Neural cell (in vitro differentiated cells): ENCODE data around the gene WNT7B. TPM values are rescaled to one million over a fixed set of nuclear protein-coding genes. Genes with fewer than 3 reads are reported as not detected.

Experiments
- H2AFZ ChIP-seq: fragments of 200-600, 300-800 bp; sonication (generic), shearing (Covaris generic); 2 replicates; pipeline ENCODE4 v1.6.0; 2014; ENCODE audit warnings: low read depth, mild to moderate bottlenecking, antibody characterized with exemption, low read length, moderate library complexity
- H3F3A ChIP-seq: fragments of 200-600 bp; shearing (Covaris generic); 2 replicates; pipeline ENCODE4 v1.6.1; 2016; ENCODE audit warnings: mild to moderate bottlenecking, moderate library complexity, mixed read lengths, antibody characterized with exemption, low read length; ENCODE audit not compliant: insufficient read depth, poor library complexity, severe bottlenecking
- H3K27ac ChIP-seq: fragments of 200-600, 300-800 bp; sonication (generic), shearing (Covaris generic); 2 replicates; pipeline ENCODE4 v1.5.1; 2014; ENCODE audit warnings: mild to moderate bottlenecking, low read length, moderate library complexity
- H3K27me3 ChIP-seq: fragments of 300-800, 200-600 bp; sonication (generic), shearing (Covaris generic); 2 replicates; pipeline ENCODE4 v1.6.0; 2014; ENCODE audit warnings: mild to moderate bottlenecking, low read depth, low read length, moderate library complexity; ENCODE audit not compliant: insufficient read depth
- H3K36me3 ChIP-seq: fragments of 300-800, 200-600 bp; sonication (generic), shearing (Covaris generic); 2 replicates; pipeline ENCODE4 v1.5.1; 2014; ENCODE audit warnings: mild to moderate bottlenecking, antibody characterized with exemption, low read length, moderate library complexity; ENCODE audit not compliant: insufficient read depth
- H3K4me2 ChIP-seq: fragments of 300-800, 200-600 bp; sonication (generic), shearing (Covaris generic); 2 replicates; pipeline ENCODE4 v1.6.0; 2014; ENCODE audit warnings: mild to moderate bottlenecking, low read length
- H3K4me3 ChIP-seq: fragments of 300-800, 200-600 bp; sonication (generic), shearing (Covaris generic); 2 replicates; pipeline ENCODE4 v1.5.1; 2014; ENCODE audit warnings: mild to moderate bottlenecking, low read length, moderate library complexity
- H3K79me2 ChIP-seq: fragments of 200-600 bp; shearing (Covaris generic); replicated peaks from 2 replicates; pipeline ENCODE4 v1.6.0; 2014; ENCODE audit warnings: mild to moderate bottlenecking, low read length, moderate library complexity; ENCODE audit not compliant: insufficient read depth
- H3K9ac ChIP-seq: fragments of 300-800, 200-600 bp; sonication (generic), shearing (Covaris generic); 2 replicates; pipeline ENCODE4 v1.6.1; 2016; ENCODE audit warnings: mild to moderate bottlenecking, low read length, mixed read lengths
- H3K9me2 ChIP-seq: fragments of 200-600 bp; shearing (Covaris generic); 2 replicates; pipeline ENCODE4 v1.6.1; 2016; ENCODE audit warnings: mild to moderate bottlenecking, low read length, mixed read lengths; ENCODE audit not compliant: insufficient read depth
- H3K9me3 ChIP-seq: fragments of 200-600, 300-800 bp; sonication (generic), shearing (Covaris generic); 2 replicates; pipeline ENCODE4 v1.6.1; 2016; ENCODE audit warnings: mild to moderate bottlenecking, mixed run types, low read length, moderate library complexity, mixed read lengths
- H4K20me1 ChIP-seq: fragments of 200-600 bp; shearing (Covaris generic); 2 replicates; pipeline ENCODE4 v1.6.1; 2016; ENCODE audit warnings: mild to moderate bottlenecking, mixed run types; ENCODE audit not compliant: insufficient read depth
- EP300 ChIP-seq: fragments of 450-650 bp; conservative IDR thresholded peaks from 2 replicates; pipeline ENCODE4 v1.6.1; 2014; ENCODE audit warnings: antibody characterized with exemption, mild to moderate bottlenecking, moderate library complexity; ENCODE audit not compliant: poor library complexity, severe bottlenecking
- EZH2 ChIP-seq: fragments of 200-600, 300-800 bp; shearing (Covaris generic), sonication (generic); IDR thresholded peaks from 2 replicates; pipeline ENCODE4 v1.6.1; 2014; ENCODE audit warnings: antibody characterized with exemption, low read length, borderline replicate concordance, mild to moderate bottlenecking; ENCODE audit not compliant: insufficient read depth, poor library complexity, severe bottlenecking
- MXI1 ChIP-seq: fragments of 450-650 bp; conservative IDR thresholded peaks from 2 replicates; pipeline ENCODE4 v1.6.1; 2014; ENCODE audit warnings: antibody characterized with exemption, mild to moderate bottlenecking; ENCODE audit not compliant: poor library complexity, severe bottlenecking
- POLR2AphosphoS5 ChIP-seq: IDR thresholded peaks from 2 replicates; pipeline ENCODE4 v1.6.1; 2012
- RAD21 ChIP-seq: fragments of 450-650 bp; conservative IDR thresholded peaks from 2 replicates; pipeline ENCODE4 v1.6.1; 2014; ENCODE audit warnings: antibody characterized with exemption, mild to moderate bottlenecking, moderate library complexity
- REST ChIP-seq: IDR thresholded peaks from 2 replicates; pipeline ENCODE4 v1.6.1; 2012; ENCODE audit warnings: borderline replicate concordance
- SMC3 ChIP-seq: fragments of 450-650 bp; conservative IDR thresholded peaks from 2 replicates; pipeline ENCODE4 v1.6.1; 2014; ENCODE audit warnings: antibody characterized with exemption, mild to moderate bottlenecking, moderate library complexity; ENCODE audit not compliant: poor library complexity
- TAF1 ChIP-seq: IDR thresholded peaks from 2 replicates; pipeline ENCODE4 v1.6.1; 2012; ENCODE audit warnings: low read depth
- polyA plus RNA-seq: library from polyadenylated mRNA; depleted of rRNA; stranded (reverse); fragments of >200 nt; gene quantifications from 2 replicates; pipeline ENCODE4 v1.2.3, GENCODE V29; 2014
- TF ChIP-seq, protein P1 (sequence below): fragments of 450-650 bp; IDR thresholded peaks from 2 replicates; pipeline ENCODE4 v1.5.1; 2014; ENCODE audit warnings: antibody characterized with exemption, mild to moderate bottlenecking, moderate library complexity; ENCODE audit not compliant: poor library complexity, severe bottlenecking

The WNT7B gene
- polyA plus RNA-seq, 1 donor from 2014 or later = 0.16 TPM

- no peak overlapping the region for H3K4me2 ChIP-seq
- no peak overlapping the region for H3K4me3 ChIP-seq
- H2AFZ ChIP-seq = no peak overlapping the region
Measured at GRCh38 chr22:45972889-45973253, 4.1 kb downstream of the WNT7B start.

DNA sequence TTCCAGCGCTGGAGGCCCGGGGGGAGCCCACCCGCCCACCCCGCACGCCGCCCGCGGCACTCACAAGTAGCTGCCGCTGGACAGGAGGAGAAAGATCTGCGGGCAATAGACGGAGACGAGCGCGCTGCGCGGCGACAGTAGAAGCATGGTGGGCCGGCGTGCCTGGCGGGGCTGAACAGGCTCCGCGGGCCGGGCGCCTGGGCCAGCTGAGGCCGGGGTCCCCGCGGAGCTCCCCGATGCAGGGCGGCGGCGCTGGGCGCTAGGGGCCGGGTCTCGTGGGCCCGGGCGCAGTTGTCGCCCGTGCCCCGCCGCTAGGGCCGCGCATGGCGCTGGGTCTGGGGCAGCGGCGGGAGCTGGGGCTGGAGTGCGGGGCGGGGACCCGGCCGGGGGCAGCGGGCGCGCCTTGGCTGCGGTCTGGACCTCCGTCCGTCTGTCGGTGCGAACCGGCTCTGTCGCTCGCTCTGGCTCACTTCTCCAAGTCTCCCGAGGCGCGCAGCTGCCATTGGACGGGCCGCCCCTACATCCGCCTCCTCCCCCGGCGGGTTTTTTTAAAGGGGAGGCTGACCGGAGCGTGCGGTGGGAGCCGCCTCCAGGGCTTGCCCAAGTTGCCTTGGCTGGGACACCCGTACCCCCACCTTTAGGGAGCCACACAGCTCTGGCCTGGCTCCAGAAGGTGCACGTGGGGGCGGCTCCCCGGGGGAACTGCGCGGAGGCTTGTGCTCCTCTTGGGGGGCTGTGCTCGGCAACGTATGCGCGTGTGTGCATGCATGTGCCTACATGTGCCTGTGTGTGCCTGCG is 4.7 kb downstream of the WNT7B start:
- no peaks in the 10 kb centered on the region for H3K79me2 ChIP-seq
- H3K4me3 ChIP-seq = peak overlapping the region; percentile 60
- H2AFZ ChIP-seq = no peak overlapping the region
- TF ChIP-seq SMC3 = no peak
- no peak for TF ChIP-seq EP300
- TF ChIP-seq REST = no peak
- no peak for TF ChIP-seq RAD21
- TF ChIP-seq EZH2 = no peak
- TF ChIP-seq, protein P1, sequence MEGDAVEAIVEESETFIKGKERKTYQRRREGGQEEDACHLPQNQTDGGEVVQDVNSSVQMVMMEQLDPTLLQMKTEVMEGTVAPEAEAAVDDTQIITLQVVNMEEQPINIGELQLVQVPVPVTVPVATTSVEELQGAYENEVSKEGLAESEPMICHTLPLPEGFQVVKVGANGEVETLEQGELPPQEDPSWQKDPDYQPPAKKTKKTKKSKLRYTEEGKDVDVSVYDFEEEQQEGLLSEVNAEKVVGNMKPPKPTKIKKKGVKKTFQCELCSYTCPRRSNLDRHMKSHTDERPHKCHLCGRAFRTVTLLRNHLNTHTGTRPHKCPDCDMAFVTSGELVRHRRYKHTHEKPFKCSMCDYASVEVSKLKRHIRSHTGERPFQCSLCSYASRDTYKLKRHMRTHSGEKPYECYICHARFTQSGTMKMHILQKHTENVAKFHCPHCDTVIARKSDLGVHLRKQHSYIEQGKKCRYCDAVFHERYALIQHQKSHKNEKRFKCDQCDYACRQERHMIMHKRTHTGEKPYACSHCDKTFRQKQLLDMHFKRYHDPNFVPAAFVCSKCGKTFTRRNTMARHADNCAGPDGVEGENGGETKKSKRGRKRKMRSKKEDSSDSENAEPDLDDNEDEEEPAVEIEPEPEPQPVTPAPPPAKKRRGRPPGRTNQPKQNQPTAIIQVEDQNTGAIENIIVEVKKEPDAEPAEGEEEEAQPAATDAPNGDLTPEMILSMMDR = no peak

More at GRCh38 chr22:45972889-45973253, 4.1 kb downstream of the WNT7B start:
- H4K20me1 ChIP-seq = no peaks in the 10 kb centered on the region
- H3K9ac ChIP-seq = no peak overlapping the region
- no peaks in the 10 kb centered on the region for H3K79me2 ChIP-seq
- H3K9me2 ChIP-seq = no peaks in the 10 kb centered on the region
- peaks cover 73% of the 10 kb centered on the region for H3K27me3 ChIP-seq
- TF ChIP-seq TAF1 = no peak
- TF ChIP-seq SMC3 = no peak
- TF ChIP-seq POLR2AphosphoS5 = no peak
- no peak for TF ChIP-seq EZH2
- TF ChIP-seq REST = no peak
- TF ChIP-seq, protein P1 = no peak
- TF ChIP-seq RAD21 = no peak
- no peak for TF ChIP-seq MXI1
- no peak for TF ChIP-seq EP300
- H3K36me3 ChIP-seq = no peaks in the 10 kb centered on the region
- H3K27ac ChIP-seq = no peak overlapping the region
- H3F3A ChIP-seq = no peaks in the 10 kb centered on the region
- H3K9me3 ChIP-seq = no peaks in the 10 kb centered on the region

More for the DNA sequence above, 4.7 kb downstream of the WNT7B start:
- no peaks in the 10 kb centered on the region for H3K9me3 ChIP-seq
- H4K20me1 ChIP-seq = no peaks in the 10 kb centered on the region
- no peaks in the 10 kb centered on the region for H3F3A ChIP-seq
- H3K27ac ChIP-seq = no peak overlapping the region
- H3K9me2 ChIP-seq = no peaks in the 10 kb centered on the region
- H3K36me3 ChIP-seq = no peaks in the 10 kb centered on the region
- no peak overlapping the region for H3K4me2 ChIP-seq
- peaks cover 67% of the 10 kb centered on the region for H3K27me3 ChIP-seq
- H3K9ac ChIP-seq = no peak overlapping the region
